Ureter (tissue), 1 donor: Measurements from ENCODE around the gene ECT2L. TPM values are rescaled to one million over a fixed set of nuclear protein-coding genes. Genes with fewer than 3 reads are reported as not detected.

Source experiments
- DNase-seq: peaks from one replicate; pipeline ENCODE4 v3.0.0-alpha.2; 2020; ENCODE audit warnings: low spot score
- total RNA-seq: library from RNA; stranded (reverse); gene quantifications from one replicate; pipeline ENCODE4 v1.2.4, GENCODE V29; 2023
- donor health status: DM: yes; HTN: yes; CAD: no.

ECT2L gene
- total RNA-seq, 1 donor from 2014 or later: 0.18 TPM

DNA sequence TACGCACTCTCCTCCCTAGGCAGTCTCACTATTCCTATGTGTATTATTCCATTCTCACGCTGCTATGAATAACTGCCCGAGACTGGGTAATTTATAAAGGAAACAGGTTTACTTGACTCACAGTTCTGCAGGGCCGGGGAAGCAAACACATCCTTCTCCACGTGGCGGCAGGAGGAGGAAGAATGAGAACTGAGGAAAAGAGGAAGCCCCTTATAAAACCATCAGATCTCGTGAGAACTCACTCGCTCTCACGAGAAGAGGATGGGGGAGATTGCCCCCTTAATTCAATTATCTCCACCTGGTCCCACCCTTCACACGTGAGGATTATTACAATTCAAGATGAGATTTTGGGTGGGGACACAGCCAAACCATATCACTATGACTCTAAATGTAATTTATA lies 61.9 kb downstream of the ECT2L start:
- no peak for DNase-seq

DNA sequence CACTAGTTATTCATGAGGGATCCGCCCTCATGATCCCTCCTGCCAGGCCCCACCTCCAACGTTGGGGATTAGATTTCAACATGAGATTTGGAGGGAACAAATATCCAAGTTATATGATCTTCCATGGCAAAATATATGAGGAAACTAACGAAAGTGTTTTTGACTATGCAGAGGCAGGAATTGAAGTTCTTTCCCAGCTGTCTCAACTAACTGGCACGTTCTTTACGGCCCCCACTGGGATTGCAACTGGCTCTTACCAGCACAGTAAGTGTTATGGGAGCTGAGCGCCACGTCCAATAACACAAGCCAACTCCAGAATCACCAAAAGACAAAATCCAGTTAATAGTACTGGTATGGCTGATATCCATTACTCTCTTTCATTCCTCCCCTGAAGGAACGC lies 66.6 kb downstream of the ECT2L start:
- DNase-seq: no peak

DNA sequence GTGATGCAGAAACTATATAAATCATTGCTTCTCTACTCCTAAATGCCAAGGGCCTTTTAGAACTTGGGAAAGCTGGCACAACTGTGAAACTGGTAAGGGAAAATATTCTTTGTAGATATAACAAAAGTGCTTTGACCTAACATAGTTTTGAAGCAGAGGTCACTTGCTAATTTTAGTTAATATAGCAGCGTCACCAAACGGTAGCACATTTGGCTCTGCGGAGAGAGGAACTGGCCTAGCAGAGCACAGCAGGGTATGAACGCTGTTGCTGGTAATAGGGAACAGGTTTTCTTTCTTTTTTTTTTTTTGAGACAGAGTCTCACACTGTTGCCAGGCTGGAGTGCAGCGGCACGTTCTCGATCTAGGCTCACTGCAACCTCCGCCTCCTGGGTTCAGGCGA lies 67.4 kb downstream of the ECT2L start:
- no peak for DNase-seq

DNA sequence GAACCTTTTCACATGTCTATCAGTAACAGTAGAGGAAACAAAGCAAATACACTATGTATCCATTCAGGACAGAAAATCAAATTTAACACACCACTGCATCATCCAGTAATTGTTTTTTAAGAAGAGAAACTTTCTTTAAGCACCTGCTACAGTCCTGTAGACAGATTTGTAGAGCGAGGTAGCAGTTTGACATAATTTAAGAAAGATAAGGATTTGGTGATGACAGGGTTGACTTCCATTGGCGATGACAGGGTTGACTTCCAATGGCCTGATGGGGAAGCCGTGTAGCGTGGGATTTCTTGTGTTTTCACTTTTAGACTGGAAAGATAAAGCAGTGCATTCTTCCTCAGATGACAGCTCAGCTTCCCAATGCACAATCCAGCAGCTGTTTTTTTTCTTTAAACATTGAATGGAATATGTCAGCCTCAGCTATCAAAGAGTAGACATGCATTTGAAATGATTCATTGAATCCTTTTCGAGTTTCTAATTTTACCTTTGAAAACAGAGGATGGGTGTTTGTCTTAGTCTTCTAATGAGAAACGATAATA lies 68.5 kb downstream of the ECT2L start:
- no peak for DNase-seq

DNA sequence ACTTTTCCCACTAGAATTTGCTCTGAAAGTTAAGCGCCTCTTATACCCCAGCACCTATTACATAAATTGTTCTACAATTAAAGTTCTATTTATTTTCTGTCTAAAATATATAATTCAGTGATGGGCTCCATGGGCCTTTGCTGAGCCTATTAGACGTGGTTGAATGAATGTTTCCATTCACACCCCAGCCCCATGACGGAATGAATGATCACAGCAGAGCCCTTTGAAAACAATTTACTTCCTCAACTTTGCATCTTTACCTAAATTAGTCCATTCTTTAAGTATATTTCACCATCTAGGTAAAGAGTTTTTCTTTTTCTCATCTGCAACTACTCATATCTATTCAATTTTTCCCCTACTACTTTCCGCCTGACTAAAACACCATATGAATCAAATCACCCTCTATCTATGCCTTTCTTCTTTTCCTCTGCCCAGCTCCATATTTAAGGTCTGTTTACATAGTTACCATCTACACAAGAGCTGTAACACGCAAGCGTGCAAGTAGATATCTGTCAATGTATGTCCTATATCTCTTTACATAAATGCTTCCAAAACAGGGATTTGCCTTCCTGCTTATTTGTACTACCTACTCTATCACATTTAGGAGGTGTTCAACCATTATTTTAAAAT lies 69.7 kb downstream of the ECT2L start:
- DNase-seq: no peak

DNA sequence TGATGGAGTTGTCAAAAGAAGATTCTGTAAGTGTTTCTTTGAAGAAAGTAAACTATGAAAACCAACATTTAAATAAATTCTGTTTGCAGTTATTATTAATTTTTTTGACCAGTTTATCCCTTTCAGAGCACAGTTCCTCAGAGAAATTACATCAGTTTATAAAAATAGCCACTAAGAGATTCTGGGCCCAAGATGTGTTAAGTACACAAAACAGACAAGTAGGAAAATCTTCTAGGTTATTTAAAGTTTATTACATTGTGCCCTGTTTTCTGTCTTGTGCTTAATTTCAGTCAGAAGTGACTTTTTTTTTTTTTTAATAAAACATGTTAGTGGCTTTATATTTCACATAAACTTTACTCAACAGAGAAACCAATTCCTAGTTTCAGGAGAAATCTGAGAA lies 72.3 kb downstream of the ECT2L start:
- DNase-seq: no peak

DNA sequence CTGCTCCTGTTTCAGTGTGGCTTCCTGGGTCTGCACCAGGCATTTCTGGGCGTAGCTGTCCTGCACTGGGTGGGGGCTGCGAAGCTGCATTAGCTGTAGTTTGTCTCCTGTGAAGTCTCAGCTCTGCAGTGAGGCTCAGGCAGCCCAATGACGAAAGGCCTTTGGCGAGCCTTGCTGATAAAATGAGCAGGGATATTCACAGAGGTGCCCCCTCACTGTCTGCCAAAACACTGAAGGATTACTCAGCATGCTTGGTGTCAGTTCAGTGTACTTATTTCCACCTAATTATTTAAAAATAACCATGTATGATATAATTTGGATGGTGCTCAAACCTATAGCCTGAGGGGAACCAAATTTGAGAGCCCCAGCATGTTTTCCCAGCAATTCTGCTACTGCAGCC lies 73.5 kb downstream of the ECT2L start:
- DNase-seq: no peak

DNA sequence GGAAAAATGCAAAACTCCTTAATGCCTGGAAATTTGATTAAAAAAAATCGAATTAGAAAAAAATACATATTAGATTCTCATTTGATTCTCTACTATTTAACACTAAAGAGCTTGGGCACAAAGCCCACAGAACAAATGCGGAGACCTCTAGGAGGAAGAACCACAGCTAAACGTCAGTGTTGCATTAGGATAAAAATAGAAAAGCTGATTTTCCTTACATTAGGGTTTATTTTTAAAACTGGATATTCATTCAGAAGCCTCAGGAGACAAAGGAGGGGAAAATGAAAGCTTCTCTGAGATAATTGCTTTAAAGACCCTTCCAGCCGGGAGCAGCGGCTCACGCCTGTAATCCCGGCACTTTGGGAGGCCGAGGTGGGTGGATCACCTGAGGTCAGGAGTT lies 77.3 kb downstream of the ECT2L start:
- DNase-seq: no peak

DNA sequence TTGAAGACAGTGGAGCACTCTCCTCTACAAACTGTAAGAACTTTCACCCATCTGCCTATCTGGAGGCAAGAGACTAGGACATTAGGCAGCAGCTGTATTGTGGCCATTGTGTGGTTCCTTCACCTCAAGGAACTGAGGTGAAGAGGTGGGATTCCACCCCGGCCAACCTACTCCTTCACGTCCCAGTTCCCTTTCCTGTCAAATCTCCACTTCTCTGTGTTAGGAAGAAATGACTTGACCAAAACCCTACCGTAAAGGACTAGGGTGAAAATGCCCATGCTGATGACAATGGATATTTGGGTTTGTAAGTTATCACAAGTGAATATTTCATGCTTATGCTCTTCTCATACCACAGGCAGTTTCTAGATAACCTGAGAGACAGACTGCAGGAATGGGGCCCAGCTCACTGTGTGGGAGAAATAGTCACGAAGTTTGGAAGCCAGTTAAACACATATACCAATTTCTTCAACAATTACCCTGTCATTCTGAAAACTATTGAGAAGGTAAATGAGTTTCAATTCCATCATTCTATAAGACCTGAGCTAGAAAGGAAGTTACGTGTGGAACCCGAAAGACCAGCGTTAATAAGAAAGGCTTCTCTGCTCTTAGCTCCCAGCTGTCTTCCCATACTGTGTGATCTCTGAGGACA lies 86.6 kb downstream of the ECT2L start:
- no peak for DNase-seq

DNA sequence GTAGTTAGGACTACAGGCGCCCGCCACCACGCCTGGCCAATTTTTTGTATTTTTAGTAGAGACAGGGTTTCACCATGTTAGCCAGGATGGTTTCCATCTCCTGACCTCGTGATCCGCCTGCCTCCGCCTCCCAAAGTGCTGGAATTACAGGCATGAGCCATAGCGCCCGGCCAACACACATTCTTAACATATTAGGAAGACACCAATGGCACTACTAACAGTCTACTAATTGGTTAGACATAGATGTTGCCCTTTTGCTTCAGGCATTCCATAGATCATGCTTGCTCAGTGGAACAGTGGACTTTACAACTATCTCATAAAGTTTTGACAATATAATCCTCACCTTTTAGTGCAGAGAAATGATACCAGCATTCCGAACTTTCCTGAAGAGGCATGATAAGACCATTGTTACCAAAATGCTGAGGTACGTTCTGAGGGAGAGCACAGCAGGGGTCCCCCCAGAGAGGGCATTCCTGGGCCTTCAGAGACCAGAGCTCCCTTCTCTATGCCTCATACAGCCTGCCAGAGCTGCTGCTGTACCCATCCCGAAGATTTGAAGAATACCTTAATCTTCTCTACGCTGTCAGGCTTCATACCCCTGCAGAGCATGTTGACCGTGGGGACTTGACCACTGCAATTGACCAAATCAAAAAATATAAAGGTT lies 89.4 kb downstream of the ECT2L start:
- no peak for DNase-seq

DNA sequence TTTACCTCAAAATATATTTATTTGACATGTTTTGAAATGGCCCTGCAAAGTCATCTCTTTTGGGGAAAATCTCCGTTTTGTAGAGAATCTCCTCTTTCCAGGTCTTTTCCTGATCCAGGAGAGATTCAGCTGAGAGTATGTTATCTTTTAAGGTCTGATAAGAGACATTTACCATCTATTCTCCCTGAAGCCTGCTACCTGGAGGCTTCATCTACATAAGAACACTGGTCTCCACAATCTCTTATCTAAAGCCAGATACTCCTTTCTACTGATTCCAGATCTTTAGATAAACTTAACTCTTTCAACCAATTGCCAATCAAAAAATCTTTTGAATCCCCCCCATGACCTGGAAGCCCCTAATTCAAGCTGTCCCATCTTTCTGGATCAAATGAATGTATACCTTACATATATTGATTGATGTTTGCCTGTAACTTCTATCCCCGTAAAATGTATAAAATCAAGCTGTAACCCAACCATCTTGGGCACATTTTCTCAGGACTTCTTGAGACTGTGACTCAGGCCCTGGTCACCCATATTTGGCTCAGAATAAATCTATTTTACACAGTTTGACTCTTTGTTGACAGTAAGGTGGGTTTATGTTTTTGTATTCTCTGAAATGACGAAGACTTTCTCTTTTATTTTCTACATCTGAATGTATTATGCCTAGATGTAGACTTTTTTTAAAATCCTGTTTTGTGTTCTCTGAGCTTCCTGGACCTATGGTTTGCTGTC lies 95.5 kb downstream of the ECT2L start:
- no peak for DNase-seq

DNA sequence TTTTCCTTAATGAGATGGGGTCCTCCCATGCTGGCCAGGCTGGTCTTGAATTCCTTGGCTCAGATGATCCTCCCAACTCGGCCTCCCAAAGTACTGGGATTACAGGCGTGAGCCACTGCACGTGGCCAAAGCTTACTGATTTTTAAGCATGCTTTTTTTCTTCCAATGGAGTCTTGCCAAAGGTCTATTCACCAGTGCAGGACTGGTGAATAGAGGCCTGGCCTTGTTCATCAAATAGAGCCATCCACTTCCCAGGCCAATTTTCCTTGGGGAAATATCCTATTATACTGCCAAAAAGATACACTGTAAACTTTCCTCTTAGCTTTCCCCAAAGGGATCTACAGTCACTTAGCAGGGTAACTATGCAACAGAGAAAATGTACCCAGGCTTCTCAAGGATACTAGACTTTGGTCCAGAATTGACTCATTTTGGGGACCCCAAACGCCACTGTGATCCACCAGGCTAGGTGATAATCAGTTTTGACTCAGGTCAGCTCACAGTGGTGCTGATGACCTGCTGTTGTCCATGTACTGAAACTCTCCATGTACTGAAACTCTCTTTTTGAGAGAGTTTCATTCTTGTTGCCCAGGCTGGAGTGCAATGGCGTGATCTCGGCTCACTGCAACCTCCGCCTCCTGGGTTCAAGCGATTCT lies 100.3 kb downstream of the ECT2L start:
- DNase-seq: no peak

DNA sequence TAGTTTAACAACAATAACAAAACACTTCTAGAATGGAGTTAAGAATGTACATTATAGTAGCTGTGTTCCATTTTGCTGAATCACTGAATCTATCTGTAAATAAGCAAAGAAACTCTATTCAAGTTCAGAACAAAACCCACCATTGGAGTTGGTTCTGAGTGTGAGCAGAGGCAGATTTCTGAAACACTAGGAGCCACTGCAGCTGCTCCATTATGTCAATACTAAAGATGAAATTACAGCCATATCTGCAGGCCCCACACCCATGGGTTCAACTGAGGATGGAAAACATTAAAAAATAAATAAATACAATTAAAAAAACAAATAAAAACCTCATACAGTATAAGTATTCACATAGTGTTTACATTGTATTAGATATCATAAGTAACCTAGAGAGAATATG lies 101.1 kb downstream of the ECT2L start:
- no peak for DNase-seq

DNA sequence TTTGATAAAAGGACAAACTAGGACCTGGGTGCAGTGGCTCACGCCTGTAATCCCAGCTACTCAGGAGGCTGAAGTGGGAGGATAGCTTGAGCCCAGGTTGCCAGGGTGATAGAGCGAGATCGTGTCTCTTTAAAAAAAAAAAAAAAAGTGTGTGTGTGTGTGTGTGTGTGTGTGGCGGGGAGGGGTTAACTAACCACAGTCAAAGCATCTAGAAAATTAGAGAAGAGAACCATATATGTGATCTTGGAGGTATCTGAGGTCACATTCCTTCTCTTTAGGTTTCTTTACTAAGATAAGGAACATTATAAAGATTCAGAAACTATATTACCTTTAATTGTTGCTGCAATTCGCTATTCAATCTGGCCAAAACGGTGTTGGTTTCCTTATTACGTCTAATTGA lies 111.3 kb downstream of the ECT2L start:
- no peak for DNase-seq

DNA sequence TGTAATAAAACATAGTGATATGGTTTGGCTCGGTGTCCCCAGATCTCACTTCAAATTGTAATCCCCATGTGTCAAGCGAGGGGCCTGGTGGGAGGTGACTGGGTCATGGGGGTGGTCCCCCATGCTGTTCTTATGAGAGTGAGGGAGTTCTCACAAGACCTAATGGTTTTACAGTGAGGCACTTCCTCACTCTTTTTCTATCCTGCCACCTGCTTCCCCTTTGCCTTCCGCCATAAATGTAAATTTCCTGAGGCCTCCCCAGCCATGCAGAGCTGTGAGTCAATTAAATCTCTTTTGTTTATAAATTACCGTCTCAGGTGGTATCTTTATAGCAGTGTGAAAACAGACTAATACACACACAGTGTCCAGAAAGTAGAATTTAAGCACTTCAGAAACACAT lies 113.6 kb downstream of the ECT2L start:
- no peak for DNase-seq

DNA sequence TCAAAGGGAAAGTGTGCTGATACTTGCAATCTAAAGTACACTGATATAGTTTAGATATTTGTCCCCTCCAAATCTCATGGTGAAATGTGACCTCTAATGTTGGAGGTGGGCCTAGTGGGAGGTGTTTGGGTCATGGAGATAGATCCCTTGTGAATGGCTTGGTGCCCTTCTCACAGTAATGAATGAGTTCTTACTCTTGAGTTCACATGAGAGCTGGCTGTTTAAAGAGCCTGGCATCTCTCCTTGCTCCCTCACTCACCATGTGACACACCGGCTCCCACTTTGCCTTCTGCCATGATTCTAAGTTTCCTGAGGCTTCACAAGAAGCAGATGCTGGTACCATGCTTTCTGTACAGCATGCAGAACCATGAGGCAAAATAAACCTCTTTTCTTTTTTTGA lies 114.1 kb downstream of the ECT2L start:
- DNase-seq: no peak

DNA sequence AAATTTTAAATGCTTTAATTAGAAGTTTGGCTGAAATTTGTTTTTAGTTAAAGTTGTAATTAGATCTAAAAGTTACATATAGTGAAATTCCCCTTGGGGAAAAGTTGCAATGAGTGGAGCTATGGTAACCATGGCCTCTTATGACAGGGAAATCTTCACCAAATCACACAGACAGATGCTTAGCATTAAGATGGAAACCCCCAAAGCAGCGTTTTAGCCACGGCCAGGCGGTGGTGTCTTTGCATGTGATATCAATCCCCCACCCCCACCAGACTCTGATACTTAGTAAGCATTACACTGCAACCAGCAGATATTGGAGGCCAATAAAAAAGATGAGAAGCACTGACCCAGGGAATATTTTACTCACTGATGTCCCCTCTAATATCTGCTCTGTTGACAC lies 116.4 kb downstream of the ECT2L start:
- no peak for DNase-seq

DNA sequence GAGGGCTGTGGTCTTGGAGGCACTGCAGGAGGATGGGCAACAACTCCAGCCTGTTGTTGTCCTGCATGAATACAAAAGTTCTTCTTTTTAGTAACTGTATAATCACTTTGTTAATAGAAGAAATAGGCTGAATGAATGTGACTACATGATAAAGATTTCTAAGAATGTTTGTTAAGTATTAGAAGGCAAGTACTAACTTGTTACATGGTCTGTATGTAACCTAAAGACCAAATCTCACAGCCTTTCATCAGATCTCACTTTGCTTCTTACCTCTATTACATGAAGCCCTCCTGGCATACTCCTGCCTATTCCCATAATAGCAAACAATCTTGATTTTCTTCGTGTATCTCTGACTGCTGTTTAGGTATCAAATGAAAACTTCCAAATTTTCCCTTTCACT lies 118.8 kb downstream of the ECT2L start:
- DNase-seq: no peak

DNA sequence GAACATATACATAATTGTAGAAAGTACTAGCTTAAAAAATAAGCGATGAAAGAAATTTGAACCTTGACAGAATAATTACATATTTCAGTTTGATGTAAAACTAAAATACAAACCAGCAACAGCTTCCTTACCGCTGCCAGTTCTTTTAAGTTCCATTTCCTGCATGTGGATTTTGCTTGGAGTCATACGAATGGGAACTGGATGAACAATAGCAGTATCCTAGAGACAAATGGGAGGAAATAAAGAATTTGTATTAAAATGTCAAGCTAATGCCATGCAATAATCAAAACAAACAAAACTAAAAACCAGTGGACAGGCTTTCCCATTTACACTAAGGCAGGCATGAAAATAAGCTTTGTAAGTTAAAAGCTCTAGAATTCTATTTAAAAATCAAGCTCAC lies 125.0 kb downstream of the ECT2L start:
- no peak for DNase-seq

DNA sequence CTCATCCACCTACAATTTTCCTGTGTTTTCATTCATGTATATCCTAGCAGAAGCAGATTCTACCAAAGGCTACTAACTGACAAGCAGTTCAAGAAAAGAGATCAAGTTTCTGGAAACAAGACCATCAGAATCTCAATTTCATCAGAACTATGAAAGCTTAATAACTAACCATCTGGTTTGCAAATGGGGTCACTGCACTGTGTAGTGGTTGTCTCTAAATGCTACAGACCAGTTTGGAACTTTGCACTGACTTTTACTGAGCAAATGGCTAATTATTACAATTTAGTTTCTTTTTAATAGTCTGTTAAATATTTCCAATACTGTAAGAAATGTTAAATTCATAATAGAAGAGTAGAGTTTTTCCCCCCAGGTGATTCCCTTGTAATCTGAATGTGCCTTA lies 127.7 kb downstream of the ECT2L start:
- DNase-seq: no peak

DNA sequence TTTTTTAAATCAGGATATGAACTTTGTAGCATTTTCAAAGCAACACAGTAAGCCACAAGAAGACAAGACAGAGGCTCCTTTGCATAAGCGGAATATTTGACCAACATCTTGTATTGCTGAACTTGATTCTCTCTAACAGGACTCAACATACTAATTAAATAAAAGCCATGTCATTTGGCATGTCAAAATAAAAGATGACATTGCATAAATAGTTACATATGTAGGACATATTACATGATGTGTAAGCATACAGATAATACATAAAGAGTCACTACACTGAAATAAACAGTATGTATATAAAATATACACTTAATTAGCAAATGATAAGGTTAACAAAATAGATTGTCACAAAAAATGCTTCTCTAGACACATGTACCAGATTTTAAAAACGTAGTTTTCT lies 129.9 kb downstream of the ECT2L start:
- no peak for DNase-seq

DNA sequence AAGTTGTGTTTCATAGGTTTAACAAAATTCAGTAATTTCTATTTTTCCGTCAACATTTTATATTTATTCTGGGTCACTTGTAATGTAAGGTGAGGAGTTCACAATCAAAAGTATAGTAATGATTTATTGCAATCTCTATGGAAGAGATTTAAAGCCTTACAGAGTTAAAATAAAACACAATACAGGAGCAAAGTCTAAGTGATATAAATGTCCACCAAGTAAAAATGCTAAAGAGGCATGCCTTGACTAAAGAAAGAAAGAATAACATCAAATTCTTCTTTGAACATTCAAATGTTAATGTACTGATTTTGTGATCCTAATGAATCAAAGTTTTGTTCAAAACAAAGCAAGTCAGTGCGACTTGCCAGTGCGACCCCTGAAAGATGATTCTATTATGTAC lies 130.7 kb downstream of the ECT2L start:
- DNase-seq: no peak
